NCI-H2227 (cell line): Measurements from ENCODE around the gene ADAMTS10.
"Not testable (repeated sequence)": the region's sequence is repeated elsewhere in the genome, so short reads cannot be mapped to it uniquely, and the experiment has no call there.

Experiments used
- DNase-seq: peaks from one replicate; lab custom pipeline; 2025; ENCODE audit not compliant: unreplicated experiment; lab: John Stamatoyannopoulos, UW

Gene ADAMTS10

DNA sequence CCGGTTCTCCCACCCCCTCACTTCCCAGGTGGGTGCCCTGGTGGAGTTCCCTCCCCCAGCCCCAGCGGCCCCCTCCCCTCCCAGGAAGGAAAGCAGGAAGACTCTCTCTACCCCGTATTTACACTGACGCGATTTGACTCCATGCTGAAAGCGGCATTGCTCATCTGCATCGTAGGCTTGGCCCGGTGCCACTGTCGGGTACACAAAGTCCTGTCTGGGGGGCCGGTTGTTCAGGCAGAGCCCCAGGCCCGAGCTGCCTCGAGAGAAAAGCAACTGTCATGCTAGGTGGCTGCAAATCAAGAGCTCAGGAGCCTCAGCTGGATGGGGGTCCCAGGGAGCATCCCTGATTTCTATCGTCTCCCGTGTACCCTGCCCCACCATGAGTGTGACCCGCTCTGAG, 14.9 kb downstream of the ADAMTS10 start:
- DNase-seq: no peak

DNA sequence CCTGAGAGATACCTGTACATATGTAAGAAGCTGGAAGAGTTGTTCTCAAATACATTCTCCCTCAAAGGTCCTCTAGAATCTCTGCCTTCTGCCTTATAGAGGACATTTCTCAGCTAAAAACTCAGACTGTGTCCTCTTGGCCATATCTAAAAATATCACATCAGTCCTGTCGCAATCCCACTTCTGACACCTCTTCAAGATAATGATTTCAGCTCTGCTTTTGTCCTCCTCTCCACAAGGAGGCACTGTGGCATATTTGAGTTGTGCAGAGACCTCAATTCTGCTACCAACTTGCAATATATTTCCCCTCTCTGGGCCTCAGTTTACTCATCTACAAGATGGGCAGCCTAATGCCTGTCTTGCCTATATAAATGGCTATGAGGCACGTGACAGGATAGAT, 16.6 kb downstream of the ADAMTS10 start:
- DNase-seq: no peak

DNA sequence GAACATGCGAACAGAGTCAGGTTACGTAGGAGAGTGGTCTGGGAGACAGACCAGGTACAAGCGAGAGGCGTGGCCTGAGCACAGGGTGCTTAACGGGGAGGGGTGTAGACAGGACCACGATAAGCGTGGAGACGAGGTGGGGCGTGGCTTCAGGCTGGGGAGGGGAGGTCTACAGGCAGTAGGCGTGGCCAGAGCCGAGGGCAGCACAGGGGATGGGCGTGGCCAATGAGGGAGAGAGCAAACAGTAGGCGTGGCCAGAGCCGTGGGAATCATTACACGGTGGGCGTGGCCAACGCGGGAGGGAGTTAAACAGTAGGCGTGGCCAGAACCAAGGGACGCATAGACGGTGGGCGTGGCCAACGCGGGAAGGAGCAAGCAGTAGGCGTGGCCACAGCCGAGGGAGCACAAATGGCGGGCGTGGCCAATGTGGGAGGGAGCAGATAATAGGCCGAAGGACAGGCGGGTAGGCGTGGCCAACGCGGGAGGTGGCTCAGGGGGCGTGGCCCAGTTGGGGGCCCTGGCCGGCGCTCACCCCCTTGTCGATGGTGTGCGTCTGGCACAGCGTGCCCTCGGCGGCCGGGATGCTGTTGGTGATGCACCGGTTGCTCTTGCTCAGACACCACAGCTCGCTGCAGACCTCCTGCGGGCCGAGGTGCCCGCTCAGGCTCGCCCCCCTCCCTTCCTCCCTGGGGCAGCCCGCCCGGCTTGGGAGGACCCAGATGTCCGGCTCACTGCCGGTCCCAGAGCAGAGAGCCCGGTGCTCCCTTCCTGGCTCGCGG, 18.1 kb downstream of the ADAMTS10 start:
- DNase-seq: peak; percentile 99

DNA sequence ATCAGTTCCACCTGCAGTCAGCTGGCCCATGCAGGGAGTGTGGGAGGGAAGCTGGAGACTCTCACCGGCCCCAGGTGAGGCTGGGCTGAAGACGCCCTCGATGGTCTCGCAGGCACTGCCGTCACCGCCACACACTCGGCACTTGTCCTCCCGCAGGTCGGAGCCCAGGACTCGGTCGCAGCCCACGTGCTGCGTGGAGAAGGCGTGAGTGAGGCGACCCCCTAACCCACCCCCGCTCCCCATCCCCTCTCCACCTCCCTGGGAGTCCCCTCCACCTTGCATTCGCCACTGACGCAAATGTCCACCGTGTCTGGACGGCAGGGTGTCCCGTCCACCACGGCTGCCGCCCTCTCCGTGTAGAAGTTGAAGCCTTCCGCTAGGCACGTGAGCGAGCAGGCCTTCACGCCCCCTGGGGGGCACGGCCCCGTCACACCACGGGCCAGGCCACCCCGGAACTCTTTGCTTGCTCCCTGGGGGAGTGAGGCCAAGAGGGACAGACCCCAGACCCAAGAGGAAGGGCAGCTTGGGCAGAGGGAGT, 21.3 kb downstream of the ADAMTS10 start:
- no peak for DNase-seq

DNA sequence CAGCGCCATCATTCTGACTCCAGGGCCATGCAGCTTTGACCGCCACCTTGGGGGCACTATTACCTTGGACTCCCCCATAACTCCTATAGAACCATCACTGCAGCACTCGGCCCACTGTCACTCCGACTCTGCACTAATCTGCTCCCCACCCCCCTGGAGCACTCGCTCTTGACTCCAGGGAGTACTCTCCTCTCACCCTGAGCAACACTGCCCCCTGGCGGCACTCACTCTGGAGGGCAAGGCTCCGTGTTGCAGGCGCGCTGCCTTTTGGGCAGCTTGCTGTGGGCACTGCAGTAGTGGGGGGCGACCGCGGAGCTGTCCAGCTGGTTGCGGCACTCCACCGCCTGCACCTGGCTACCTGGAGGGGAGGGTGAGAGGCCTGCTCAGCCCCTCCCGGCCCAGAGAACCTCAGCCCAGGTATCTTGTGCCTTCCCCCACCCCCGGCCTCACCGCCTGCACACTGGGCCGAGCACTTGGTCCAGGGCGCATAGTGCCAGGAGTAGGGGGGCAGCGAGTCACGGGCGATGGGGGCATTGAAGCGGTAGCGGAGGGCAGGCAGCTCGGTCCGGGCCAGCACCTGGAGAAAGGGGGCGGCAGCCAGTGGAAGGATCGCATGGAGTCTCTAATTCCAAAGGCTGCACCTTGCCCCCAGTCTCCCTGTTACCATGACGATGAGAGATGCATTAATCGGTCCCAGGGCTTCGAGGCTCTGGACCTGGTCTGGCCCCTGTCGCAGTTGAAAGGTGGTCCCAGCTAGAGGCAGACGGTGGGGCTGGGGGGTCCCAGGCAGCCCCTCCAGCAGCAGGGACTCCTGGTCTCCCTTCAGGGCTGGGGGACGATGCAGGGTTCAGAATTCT, 24.4 kb downstream of the ADAMTS10 start:
- peak; percentile 71 for DNase-seq

DNA sequence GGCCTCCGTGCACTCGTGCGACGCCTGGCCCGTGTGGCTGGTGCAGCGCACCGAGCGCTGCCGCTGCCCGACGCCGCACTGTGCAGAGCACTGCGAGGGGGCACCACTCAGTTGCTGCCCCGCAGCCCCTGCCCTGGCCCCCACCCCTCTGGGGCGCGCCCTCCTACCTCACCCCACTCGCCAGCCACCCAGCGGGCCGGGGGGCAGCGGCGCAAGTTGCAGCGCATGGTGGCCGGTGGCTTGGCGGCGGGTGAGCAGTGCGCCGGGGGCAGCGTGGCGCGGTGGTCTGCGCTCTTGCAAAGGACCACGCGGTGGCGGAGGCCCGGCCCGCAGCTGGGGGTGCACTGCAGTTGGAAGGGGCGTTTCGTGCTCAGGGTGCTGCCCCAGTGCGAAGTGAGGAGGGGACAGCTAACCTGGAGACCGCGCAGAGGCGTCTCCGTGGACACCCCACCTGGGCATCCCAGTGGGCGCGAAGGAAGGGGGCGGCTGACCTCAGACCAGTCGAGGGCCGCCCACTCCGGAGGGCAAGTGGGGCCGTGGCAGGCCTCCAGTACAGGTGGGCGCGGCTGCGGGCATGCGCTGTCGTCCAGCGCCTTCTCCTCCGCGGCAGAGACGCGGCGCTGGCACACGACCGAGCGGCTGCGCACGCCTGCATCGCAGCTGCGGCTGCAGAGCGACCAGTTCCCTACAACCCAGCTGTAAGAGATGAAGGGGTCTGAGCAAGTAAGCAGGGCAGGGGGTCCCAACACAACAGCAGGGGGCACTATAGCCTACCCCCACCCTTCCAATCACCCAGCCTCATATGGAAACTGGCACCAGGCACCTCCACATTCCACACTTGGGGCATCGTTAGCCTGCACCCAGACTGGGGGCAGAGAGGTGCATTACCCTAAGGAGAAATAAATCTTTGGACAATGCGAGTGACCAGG, 25.3 kb downstream of the ADAMTS10 start:
- peak; percentile 43 for DNase-seq

DNA sequence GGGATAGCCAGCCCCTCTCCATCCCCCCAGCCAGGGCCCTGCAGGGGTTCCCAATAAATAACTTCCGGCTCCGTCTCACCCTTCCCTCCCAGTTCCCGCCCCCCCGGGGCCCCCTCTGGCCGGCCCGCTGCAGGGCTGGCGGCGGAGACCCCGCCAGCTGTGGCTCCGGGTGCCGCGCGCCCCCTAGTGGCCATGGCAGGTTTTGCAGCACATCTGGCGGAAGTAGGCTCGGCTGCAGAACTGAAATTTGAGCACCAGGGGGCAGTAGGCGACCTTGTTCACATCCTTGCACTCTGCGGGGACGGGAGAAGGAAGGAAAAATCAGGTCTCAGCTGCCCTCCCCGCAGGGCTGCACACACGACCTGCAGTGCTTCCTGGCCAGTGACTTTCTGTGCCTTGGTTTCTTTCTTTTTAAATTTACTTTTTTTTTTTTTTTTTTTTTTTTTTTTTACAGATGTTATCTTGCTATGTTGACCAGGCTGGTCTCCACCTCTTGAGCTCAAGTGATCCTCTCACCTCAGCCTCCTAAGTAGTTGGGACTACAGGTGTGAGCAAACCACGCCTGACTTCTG, 29.7 kb downstream of the ADAMTS10 start:
- DNase-seq: peak; percentile 77

DNA sequence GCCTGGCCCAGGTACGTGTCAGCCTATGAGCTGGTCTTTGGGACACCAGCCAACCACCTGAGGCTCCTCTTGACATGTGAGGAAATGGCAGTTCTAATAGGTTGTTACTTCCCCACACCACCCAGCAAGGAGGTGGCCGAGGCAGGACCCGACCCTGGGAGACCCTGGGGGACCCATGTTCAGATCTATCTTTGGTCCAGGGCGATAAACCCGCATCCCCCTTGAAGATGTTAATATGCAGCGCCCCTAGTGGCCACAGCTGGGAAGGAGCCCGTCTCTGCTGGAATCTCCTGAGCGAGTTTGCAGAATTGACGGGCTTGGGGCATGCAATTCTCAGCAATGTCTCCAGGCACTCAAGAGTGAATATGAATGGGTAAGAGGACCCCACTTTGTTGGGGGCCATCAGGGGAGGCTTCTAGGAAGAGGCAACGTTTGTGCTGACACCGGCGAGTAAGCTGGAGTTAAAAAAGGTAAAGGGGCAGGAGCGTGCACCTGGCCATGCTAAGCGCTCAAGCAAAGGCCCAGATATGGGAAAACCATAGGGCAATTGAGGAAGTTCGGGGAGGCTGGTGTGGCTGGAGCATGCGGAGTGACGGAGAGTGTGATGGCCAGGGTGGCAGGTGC, 31.8 kb downstream of the ADAMTS10 start:
- peak; percentile 77 for DNase-seq

DNA sequence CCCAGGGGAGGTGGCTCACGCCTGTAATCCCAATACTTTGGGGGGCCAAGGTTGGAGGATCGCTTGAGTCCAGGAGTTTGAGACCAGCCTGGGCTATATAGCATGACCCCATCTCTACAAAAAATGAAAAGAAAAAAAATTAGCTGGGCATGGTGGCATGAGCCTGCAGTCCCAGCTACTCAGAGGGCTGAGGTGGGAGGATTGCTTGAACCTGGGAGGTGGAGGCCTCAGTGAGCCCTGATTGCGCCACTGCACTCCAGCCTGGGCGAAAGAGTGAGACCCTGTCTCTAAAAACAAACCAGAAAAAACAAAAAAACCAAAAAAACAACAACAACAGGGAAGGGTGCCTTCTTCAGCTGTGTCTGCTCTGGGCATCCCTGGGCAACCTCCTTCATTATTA, 32.8 kb downstream of the ADAMTS10 start:
- no peak for DNase-seq

DNA sequence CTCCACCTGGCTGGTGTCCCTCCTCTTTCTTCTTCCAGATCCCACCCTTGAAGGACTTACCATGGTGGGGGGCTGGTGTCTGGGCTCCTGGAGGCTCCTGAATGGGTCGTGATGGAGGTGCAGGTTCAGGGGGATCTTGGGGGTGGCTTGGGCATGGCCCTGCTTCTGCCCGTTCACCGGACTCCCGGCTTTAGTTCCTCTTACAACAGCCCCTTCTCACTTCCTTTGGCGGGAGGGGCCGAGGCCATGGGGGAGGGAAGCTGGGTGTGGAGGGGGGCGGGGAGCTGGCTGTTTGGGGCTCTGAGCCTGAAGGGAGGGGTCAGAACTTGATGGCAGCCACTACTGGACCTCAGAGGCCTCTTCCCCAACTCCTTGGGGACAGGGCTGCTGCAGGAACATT, 33.3 kb downstream of the ADAMTS10 start, which contains the start of gene MYO1F:
MYO1F (minus strand) TSS at position 196 of the 400 bp plus-strand sequence; CDS start at position 63, 133 bp downstream.
- no peak for DNase-seq

DNA sequence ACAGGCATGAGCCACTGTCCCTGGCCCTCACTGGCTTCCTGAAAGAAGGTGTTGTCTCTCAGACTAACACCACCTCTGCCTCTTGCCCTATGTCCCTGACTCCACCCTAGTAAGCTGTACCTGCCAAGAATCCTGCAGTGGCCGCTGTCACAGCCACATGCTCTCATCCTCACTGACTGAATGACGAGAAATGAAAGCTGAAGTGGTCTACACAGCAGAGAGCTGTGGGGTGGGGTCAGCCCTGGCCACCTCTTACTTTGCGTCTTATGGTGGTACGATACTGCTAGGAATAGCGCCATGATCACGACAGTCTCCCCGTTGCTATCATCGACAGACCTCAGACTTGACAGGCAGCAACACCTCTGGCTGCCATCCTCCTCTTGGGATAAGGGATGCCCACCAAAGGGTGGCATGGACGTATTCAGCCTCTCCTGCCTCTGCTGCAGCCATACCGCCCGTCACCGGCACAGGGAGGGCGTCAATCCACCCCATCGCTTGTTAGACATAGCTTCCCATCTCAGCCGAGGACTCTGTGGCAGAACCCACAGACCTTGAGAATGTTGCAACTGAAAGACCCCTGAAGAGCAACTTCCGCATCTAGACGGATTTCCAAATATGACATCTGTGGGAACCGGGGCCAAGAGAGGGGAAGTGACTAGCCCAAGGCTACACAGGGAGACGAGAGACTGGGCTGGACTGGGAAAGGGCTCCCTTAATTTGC, 34.1 kb downstream of the ADAMTS10 start:
- DNase-seq: no peak

DNA sequence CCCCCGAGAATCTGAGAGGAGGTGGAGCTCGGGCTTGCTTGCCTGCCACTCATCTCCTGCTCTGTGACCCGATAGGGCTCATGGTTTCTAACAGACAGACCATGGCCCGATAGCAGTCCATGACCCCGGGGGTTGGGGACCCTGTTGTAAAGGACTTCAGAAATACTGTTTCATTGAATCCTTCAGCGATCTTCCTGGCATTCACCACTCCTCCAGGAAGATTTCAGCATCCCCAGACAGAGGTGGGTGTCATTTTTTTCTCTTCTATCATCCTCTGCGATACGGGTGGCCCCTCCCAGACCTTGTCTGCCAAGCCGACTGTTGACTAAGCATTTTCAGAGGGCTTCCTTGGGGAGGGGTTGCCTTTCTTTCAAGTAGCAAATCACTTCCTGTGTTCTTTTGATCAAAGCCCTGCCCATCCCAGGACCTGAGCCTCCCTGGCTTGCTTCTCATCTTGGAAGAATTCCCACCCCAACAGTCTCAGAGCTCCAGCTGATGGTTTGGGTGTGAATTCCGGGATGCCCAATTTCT, 35.0 kb downstream of the ADAMTS10 start:
- peak; percentile 27 for DNase-seq

DNA sequence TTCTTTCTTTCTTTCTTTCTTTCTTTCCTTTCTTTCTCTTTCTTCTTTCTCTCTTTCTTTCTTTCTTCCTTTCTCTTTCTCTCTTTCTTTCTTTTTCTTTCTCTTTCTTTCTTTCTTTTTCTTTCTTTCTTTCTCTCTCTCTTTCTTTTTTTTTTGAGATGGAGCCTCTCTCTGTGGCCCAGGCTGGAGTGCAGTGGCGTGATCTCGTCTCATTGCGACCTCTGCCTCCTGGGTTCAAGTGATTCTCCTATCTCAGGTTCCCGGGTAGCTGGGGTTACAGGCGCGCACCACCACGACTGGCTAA, 35.9 kb downstream of the ADAMTS10 start:
- not testable (repeated sequence) for DNase-seq

DNA sequence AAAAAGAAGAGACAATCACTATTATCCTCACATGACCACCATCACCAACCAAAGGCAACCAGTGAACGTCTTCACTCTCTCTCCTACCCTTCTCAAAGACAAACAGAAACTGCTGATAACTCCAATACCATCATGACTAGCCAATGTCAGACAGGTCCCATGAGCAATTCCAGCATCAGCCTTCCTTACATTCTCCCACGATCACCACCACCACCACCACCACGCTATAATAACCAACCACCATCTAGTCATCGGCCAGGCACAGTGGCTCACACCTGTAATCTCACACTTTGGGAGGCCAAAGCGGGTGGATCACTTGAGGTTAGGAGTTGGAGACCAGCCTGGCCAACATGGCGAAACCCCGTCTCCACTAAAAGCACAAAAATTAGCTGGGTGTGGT, 37.2 kb downstream of the ADAMTS10 start:
- no peak for DNase-seq

DNA sequence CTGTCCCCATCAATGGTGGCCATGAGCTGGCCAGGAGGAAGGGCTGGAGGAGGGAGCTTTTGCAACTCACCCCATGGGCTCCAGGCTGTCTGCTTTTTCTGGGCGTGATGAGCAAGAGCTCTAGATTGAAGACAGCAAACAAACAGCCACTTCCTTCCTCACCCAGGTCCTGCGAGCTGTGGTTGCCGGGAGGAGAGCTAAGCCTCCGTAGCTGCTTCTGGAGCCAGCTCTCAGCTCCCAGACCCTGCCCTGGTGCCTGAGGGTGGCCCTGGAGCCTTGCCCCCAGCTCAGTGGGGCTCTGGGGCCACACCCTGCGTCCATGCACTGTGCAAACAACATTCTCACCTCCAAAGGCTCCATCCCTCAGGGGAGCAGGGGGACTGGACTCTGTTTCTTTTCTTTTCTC, 39.5 kb downstream of the ADAMTS10 start:
- no peak for DNase-seq

DNA sequence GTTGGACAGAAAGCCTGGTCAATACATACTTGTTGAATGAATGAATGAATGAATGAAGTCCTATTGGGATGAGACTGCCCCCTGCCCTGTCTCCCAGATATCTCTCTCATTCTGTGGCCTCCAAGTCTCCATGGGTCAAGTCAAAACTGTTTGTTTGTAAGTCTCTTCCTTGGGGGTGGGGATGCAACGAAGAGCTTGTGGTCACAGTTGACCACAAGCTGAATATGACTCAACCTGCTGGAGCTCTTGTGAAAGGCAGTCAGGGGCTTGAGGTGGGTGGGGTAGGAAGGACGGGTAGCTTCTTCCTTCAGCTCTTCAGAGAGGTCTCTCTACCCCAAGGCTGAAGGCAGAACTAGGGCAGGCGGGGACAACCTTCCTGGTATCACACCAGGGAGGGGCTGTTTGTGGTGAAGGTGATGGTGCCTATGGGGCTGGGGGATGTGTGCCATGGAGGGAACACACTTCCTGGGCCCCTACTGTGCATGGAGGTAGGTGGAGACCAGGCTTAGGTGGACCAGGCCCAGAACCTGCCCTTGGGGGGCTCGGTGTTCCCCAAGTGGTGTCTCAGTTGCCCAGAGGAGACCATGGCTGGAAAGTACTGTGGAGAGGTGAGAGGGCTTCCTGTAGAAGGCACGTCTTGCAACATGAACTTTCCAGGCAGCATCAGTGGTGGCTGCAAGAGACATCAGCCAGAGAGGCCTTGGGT, 41.3 kb downstream of the ADAMTS10 start:
- DNase-seq: no peak

DNA sequence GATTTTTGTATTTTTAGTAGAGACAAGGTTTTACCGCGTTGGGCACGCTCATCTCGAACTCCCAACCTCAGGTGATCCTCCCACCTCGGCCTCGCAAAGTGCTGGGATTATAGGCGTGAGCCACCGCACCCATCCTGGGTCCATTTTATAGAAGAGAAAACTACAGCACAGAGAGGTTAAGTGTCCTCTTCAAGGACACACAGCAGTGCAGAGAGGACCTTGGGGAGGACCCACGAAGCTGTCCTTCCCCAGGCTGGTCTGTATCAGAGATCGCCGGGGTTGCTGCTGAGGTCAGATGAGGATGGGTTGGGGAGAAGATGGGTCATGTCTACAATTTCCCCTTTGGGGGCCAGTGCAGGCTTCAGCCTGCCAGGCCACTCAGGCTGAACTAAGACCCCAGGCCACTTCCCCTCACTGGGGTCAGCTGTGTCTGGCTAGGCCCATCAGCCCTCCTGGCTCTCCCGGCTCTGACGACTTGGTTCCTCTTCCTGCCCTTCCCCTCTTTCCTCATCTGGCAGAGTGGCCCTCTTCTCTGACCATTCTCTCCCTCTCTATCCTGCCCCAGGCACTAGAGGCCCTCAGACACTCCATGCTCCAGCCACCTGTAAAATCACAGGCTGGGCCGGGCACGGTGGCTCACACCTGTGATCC, 42.9 kb downstream of the ADAMTS10 start:
- no peak for DNase-seq

DNA sequence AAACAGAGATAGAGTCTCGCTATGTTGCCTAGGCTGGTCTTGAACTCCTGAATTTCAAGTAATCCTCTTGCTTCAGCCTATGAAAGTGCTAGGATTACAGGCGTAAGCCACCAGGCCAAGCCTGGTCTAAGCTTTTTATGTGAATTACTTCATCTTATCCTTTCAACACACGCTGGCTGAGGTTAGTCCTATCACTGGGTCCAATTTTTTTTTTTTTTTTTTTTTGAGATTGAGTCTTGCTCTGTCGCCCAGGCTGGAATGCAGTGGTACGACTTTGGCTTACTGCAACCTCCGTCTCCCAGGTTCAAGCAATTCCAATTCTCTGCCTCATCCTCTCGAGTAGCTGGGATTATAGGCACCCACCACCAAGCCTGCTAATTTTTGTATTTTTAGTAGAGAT, 43.7 kb downstream of the ADAMTS10 start:
- no peak for DNase-seq
